Stimulated activated CD8-positive, alpha-beta memory T cell treated with anti-CD3 and anti-CD28 coated beads, Interleukin-12 subunit alpha, Interleukin-12 subunit beta, amount 100 ng/mL, for 24 hours (primary cell): ENCODE data around the gene ANXA6.
A peak's percentile ranks its signal among the peaks of the same experiment; 100 is the strongest.

ENCODE experiments used
- DNase-seq: peaks from one replicate; pipeline ENCODE4 v3.0.0-alpha.2; 2020; ENCODE audit errors: extremely low read depth

The ANXA6 gene

DNA sequence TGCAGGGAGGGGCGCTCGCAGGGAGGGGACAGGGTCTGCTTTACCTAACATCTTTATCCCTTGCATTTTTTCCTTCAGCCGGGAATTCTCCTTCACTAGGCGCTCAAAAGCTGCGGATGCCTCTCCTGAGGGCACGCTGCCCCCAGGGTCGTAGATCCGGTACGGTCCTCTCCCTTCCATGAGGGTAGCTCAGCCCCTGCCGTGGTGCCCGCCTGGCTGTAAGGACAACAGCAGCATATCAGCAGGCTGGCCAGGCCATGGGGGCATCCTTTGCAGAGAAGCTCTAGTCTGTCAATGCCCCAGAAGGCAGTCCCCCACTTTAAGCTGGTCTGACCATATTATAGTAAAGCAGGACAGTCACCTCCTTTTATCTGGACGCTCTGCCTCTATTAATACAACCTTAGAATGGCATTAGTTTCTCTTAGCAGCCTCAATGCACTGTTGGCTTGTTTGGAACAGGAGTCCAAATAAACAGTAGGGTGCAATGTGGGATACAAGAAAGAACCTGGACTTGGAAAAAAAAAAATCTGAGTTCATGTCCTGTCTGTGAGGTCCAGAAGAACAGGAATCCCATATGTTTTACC is 92.6 kb downstream of the ANXA6 start:
- no peak for DNase-seq

DNA sequence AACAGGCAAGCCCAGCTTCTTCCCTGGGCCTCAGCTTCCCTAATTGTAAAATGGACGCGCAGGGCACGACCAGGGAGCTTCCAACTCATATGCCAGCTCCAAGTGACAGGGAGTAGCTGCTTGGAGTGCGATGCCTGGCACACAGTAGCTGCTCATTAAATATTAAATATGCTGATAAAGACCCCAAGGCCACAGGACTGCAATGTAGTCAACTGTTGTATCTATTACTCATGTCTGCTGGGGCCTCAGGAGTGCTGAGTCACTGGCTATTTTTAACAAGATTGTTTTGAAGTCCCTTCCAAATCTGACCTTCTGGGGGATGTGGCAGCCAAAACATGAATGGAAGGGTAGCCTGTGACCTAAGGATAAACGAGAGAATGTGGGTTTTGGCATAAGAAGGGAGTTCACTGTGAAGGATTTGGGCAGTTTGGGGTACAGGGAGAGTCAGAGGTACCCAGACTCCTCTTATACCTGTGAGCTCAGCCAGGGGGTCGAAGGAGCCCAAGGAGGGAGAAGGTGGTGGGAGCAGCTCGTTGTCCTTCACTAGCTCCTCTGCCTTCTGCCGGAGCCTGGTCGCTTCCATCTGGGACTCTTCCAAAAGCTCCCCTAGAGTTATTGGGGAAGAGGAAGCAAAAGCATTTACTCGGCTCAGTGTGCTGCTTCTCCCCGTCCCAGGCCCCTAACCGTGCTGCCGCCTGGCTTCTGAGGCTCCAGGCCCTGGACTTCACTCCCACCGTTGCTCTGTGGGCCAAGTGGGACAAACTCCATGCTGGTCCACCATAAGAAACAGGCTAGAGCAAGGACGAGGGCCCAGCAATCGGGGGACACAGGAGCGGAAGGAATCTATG is 94.2 kb downstream of the ANXA6 start:
- no peak for DNase-seq

DNA sequence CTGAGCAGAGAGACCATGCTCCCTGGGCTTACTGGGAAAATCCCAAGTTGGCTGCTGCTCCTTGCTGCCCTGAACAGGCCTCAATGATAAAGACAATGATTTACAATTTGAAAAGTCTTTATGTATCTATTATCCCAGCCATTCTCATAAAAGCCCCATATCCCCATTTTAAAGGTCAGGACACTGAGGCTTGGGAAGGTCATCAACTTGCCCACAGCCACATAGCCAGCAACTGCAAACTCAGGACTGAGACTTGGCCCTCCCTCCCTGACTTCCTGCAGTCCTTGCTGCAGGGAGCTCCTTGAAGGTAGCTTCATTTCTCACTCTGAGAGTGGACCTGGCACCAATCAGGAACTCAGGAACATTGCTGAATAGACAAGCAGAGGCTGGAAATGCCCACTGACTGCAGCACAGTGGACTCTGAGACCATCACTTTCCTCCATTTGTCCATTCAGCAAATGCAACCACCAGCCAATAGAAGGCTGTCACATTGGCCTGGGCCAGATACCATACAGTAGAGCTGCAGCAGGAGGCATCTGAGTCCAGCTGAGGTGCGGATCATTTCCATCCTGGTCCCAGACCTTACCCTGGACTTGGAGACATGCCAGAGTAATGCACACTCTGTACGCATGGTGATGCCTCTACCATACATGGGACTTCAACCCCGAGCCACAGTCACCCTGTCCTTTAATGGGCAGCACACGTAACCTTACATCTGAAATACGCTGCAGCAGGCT is 95.0 kb downstream of the ANXA6 start:
- DNase-seq: no peak

- no peak for DNase-seq
Observed at GRCh38 chr5:151060742-151061141, 96.8 kb downstream of the ANXA6 start.

DNA sequence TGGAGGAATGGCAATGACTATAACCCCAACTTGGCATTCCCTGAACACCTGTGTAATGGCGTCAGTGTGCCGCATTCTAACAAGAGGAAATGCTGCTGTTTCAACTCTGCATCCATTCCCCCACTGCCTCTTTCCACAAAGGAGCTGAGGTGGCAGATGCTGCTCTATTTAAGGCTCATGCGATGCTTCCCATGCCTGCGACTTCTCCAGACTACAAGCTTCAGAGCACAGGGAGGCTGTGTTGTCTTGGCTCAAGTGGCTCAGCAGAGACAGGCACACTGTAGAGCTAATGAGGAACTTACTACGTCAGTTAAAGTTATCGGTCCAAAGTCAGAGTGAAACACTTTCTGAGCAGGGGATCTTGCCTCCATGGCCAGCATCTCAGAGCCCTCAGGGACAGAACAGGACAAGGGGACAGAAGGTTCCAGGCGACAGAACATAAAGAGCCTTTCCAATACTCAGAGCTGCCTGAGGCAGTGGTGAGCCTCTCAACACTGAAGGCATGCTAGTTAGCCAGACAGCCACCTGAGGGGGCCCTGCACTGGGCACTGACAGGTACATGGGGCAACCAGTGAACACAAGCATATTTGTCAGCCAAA is 98.6 kb downstream of the ANXA6 start:
- DNase-seq: no peak

GRCh38 chr5:151058301-151058700 is 99.3 kb downstream of the ANXA6 start:
- DNase-seq: no peak

DNA sequence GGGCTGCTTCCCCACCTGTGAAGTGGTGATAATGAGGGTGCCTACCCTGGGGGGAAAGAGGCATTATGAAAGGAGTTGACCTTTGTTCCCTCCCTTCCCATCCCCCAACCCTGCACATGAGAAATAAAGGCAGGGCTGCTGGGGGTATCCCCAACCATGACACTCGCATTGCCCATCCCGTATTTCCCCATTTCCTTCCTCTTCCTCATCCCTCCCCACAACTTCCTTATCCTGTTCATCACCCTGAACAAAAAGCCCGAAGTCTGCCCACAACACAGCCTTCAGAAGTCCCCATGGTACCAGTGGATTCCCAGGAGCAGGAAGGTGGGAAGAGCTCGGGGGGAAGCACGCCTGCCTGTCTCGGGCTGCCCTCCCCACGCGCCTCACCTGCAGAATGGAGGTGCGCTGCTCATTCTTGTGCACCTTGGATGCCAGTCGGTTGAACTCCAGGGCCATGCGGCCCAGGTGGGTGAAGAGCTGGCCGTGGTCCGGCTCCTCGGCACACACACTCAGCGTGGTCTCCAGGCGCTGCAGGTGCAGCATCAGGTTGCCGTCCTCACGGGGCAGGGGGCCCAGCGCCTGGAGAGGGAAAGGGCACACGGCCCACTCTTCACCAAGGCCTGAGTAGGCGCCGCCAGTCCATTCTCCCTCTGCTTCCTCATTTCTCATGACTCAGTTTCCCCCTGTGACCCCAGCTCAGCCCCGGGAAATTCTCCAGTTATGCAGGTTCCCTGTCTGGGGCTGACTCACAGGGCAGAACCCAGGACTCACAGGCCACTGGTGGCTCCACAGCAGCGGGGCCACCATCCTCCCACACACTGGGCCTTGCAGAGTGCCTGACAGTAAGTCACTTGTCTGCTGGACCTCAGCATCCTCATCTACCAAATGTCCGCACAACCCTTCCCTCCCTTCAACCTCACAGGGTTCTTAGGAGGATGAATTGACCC is 100.9 kb downstream of the ANXA6 start:
- no peak for DNase-seq

DNA sequence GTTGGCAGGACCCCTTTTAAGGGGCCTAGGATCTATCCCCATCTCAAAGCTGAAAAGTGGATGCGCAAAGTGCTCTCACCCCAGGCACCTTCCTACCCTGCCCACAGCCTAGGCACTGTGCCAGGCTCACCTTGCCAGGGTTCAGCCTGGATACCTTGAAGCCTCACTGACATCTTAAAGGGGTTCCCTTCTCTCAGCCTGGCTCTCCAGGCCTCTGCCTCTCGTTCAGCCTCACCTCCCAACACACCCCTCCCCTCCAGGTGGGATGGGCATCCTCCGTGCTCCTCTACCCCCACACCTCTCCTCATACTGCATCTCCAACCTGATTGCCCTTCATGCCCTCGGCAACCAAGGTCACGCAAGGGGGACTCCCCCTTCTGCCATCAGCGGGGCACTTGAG is 102.2 kb downstream of the ANXA6 start:
- DNase-seq: no peak

DNA sequence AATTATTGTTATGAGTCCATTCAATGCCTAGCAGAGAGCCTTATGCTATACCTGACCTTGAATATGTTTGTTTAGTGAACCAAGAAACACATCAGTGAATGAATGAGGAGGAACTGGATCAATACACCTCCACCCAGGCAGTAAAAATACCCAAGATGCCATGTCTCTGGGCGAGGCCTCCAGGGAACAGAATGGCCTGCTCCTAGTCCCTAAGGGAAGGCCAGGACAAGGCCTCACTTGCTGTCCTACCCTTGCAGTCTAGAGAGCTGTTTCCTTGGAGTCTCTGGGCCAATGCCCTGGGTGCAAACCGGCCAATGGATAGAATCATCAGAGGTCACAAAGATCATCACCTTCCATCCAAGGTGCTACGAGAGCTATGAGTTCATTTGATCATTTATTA is 102.9 kb downstream of the ANXA6 start:
- DNase-seq: no peak

GRCh38 chr5:151053796-151054462 is 103.7 kb downstream of the ANXA6 start:
- no peak for DNase-seq

- DNase-seq: no peak
Observed at GRCh38 chr5:151052836-151053235, 104.7 kb downstream of the ANXA6 start.

DNA sequence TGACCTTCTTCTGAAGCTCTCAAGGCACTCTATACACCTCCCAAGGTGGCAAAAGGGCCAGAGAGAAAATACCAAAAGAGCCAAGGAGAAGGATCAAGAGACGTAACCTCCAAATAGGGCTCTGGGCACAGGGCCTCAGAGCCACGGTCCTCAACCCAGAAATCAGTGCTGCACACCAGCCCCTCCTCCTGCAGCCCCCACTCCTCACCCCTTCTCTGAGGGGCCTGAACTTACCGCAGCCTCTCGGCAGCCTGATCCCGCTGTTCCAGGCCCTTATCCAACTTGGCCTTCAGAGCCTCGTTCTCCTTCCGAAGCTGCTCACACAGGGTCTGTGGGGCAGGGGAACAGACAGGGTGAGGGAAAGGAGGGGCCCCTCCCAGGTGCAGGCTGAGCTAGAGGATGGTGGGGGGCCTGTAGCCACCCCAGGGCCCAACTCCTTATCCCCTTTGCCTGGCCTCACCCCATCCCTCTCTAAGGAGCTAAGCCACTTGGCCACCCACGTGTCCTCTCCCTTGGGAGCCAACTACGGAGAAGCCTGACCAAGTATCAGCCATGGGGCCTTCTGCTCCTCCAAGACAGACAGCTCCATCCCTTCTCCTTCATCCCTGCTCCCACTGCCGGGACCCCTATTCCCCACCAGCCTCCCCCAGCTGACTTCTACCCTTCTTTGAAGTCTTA is 105.5 kb downstream of the ANXA6 start:
- no peak for DNase-seq

DNA sequence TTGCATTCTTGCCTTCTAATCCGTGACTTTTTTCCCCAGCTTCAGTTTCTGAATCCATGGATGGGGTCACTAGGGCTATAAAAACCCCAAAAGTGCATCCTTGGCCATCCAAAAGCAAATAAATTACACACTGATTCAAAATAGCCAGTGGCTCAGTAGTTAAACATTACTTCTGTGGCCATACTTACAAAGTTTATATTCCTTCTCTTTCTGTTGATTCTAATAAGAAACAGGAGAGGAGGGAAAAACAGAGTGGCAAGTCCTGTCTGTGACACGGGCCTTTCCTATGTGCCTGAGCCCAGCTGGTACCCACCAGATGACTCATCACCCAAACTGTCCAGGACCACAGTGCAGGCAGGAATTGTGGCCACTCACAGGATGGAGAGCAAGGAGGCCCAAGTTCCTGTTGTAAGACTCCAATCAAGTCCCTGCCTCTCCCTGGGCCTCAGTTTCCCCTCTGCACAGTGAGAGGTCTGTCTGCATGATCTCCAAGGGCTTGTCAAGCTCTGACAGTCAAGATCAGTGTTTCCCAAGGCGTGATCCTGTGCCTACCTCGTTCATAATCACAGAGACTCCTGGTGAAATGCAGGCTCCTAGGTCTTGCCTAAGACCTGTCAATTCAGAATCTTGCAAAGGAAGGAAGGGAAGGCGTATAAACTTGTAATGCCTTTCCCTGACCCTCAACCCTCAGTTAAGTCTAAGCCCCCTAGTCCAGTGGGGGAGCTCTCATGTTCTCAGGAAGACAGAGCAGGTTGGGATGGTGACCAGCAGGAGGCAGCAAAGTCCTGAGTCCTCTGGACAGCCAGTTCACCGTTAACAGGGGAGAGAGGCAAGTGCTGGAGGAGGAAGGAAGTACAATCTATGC is 106.3 kb downstream of the ANXA6 start:
- DNase-seq: peak; percentile 54
